ENCODE data around the gene TBC1D30.

The TBC1D30 gene

DNA sequence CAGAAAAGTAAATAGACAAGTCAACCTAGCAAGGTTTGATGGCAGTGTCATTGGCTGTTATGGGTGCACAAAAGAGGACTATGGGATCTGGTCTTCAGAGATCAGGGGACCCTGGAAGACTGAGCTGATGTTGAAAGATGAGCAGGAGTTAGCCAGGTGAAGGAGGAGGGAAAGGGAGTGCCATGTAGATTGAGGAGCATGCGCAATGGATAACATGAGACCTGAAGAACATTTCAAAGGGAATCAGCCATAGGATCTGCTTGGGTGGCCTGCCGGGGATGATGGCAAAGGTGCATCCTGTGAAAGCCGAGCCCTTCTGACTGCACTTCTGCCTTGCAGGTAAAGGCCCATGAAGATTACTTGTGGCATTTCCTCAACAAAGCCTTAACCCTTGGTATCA lies 90.8 kb downstream of the TBC1D30 start:
- Histone ChIP-seq H3K9ac (ENCODE audit: low read length) (no peak overlapping the region), H3K9me3 (ENCODE audit: low read length) (no peaks in the 10 kb centered on the region), H3K36me3 (ENCODE audit: insufficient read depth, low read length) (no peaks in the 10 kb centered on the region), H3K27ac (ENCODE audit: low read depth, low read length) (no peak overlapping the region), H3K4me3 (ENCODE audit: low read depth in 1 of 2, low read length in 2 of 2) (no peak overlapping the region), H3K27me3 (ENCODE audit: control insufficient read depth in 1 of 2, insufficient read depth in 2 of 2, low read length in 2 of 2) (no peaks in the 10 kb centered on the region), H3K4me1 (ENCODE audit: insufficient read depth, low read length) (peaks cover 12% of the 10 kb centered on the region)

DNA sequence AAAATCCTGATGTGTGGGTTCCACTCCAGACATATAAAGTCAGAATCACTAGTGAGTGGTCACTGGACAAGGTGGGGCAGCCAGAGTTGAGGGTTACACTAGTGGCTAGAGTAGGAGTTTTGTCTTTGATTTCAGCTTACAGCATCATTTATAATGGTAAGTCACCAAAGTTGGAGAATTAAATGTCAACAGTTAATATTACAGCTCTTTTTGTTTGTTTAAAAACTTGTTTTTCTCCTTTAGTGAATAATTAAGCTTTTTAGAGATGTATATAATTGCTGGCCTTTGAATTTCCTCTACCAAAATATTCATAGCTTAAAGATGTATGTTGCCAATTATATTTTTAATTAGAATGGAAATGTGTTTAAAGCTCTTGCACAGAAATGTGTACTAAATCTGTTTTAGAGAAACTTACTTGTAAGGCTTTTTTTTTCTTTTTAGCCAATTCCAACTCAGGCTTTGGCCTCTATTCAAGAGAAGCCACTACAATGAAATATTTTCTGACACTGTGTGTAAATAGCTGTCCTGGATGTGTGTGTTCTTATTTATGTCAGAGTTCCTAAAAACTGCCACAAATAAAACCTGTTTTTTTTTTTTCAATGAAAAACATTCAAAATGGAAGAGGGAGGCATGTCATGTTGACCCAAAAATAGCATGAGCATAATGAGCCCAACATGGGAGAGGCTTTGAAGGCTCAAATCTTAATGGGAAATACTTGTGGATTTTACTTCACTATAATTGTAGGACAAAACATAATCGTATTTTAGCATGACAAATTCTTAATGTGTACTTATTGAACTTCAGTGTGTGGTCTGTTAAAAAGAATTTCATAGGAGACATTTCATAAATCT lies 92.2 kb downstream of the TBC1D30 start:
- Histone ChIP-seq H3K9me3 (ENCODE audit: low read length) (no peaks in the 10 kb centered on the region), H3K4me1 (ENCODE audit: insufficient read depth, low read length) (peaks cover 12% of the 10 kb centered on the region), H3K27ac (ENCODE audit: low read depth, low read length) (no peak overlapping the region), H3K36me3 (ENCODE audit: insufficient read depth, low read length) (no peaks in the 10 kb centered on the region), H3K4me3 (ENCODE audit: low read depth in 1 of 2, low read length in 2 of 2) (no peak overlapping the region), H3K9ac (ENCODE audit: low read length) (no peak overlapping the region), H3K27me3 (ENCODE audit: control insufficient read depth in 1 of 2, insufficient read depth in 2 of 2, low read length in 2 of 2) (no peaks in the 10 kb centered on the region)

GRCh38 chr12:64918344-64918743 lies 93.9 kb downstream of the TBC1D30 start:
- H3K9me3 ChIP-seq (ENCODE audit: low read length): no peaks in the 10 kb centered on the region
- H3K9ac ChIP-seq (ENCODE audit: low read length): no peak overlapping the region
- no peaks in the 10 kb centered on the region for H3K4me1 ChIP-seq (ENCODE audit: insufficient read depth, low read length)
- H3K36me3 ChIP-seq (ENCODE audit: insufficient read depth, low read length): no peaks in the 10 kb centered on the region
- no peak overlapping the region for H3K27ac ChIP-seq (ENCODE audit: low read depth, low read length)
- no peaks in the 10 kb centered on the region for H3K27me3 ChIP-seq (ENCODE audit: control insufficient read depth in 1 of 2, insufficient read depth in 2 of 2, low read length in 2 of 2)
- H3K4me3 ChIP-seq (ENCODE audit: low read depth in 1 of 2, low read length in 2 of 2): no peak overlapping the region

DNA sequence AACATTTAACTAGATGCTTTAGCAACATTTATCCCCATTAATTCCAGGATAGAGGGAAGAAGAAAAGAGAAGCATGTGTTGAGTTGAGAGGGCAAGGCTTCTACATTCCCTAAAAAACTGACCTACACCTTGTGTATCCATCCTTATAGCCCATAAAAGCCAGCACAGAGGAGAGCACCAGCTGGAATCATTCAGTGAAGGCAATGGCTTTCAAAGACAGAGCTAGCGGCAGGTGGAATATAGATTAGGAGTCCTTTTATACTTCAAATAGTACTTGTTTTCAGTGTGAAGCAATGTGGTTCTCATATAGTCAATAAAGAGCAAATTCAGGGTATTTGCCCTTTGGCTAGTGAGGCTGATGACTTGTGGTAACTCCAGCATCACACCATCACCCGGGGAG lies 94.4 kb downstream of the TBC1D30 start:
- Histone ChIP-seq H3K9ac (ENCODE audit: low read length) (no peak overlapping the region), H3K9me3 (ENCODE audit: low read length) (no peaks in the 10 kb centered on the region), H3K27me3 (ENCODE audit: control insufficient read depth in 1 of 2, insufficient read depth in 2 of 2, low read length in 2 of 2) (no peaks in the 10 kb centered on the region), H3K36me3 (ENCODE audit: insufficient read depth, low read length) (no peaks in the 10 kb centered on the region), H3K4me3 (ENCODE audit: low read depth in 1 of 2, low read length in 2 of 2) (no peak overlapping the region), H3K4me1 (ENCODE audit: insufficient read depth, low read length) (no peaks in the 10 kb centered on the region), H3K27ac (ENCODE audit: low read depth, low read length) (no peak overlapping the region)

DNA sequence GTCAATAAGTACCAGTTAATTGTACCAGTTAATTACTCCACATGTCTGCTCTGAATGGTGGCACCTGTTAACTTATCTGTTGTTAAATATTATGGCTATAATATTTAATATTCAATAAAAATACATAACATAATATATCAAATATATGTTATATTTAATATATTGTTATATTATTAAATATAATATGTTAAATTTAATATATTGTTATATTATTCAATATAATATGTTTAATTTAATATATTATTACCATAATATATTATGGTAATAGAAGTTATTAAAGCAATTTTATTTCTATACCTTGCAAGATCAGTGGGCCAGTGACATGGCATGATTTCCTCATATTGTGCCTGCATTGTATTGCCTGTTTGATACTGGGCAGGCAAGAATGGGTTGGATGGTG lies 98.4 kb downstream of the TBC1D30 start:
- H3K27ac ChIP-seq (ENCODE audit: low read depth, low read length): no peak overlapping the region
- H3K9me3 ChIP-seq (ENCODE audit: low read length): no peaks in the 10 kb centered on the region

GRCh38 chr12:64923536-64923935 lies 99.1 kb downstream of the TBC1D30 start:
- no peaks in the 10 kb centered on the region for H3K27me3 ChIP-seq (ENCODE audit: control insufficient read depth in 1 of 2, insufficient read depth in 2 of 2, low read length in 2 of 2)
- H3K36me3 ChIP-seq (ENCODE audit: insufficient read depth, low read length): no peaks in the 10 kb centered on the region
- no peak overlapping the region for H3K9ac ChIP-seq (ENCODE audit: low read length)
- no peaks in the 10 kb centered on the region for H3K9me3 ChIP-seq (ENCODE audit: low read length)
- H3K4me3 ChIP-seq (ENCODE audit: low read depth in 1 of 2, low read length in 2 of 2): no peak overlapping the region
- no peaks in the 10 kb centered on the region for H3K4me1 ChIP-seq (ENCODE audit: insufficient read depth, low read length)
- no peak overlapping the region for H3K27ac ChIP-seq (ENCODE audit: low read depth, low read length)

More for the DNA sequence above, 98.4 kb downstream of the TBC1D30 start:
- Histone ChIP-seq H3K4me3 (ENCODE audit: low read depth in 1 of 2, low read length in 2 of 2) (no peak overlapping the region), H3K27me3 (ENCODE audit: control insufficient read depth in 1 of 2, insufficient read depth in 2 of 2, low read length in 2 of 2) (no peaks in the 10 kb centered on the region), H3K36me3 (ENCODE audit: insufficient read depth, low read length) (no peaks in the 10 kb centered on the region), H3K4me1 (ENCODE audit: insufficient read depth, low read length) (no peaks in the 10 kb centered on the region), H3K9ac (ENCODE audit: low read length) (no peak overlapping the region)

Measured in muscle layer of colon (tissue), 2 donors.